Activated T-helper 1 cell treated with anti-CD3 and anti-CD28 coated beads, Interleukin-12 subunit alpha, Interleukin-12 subunit beta, Interleukin-2, Interleukin-4 antibody, amounts not matched to agents 30 ng/mL and 10 ng/mL and 1 ng/mL, durations not matched to agents 14 hours and 24 hours and 36 hours (primary cell): ENCODE measurements around the gene PARD3B. TPM values are rescaled to one million over a fixed set of nuclear protein-coding genes. Genes with fewer than 3 reads are reported as not detected.
"Not testable (repeated sequence)": the region's sequence is repeated elsewhere in the genome, so short reads cannot be mapped to it uniquely, and the experiment has no call there.

ENCODE experiments used
- DNase-seq: peaks from one replicate; pipeline ENCODE4 v3.0.0; 2021; ENCODE audit warnings: low spot score
- H3K27ac Mint-ChIP-seq: one replicate; pipeline ENCODE4 v1.8.0; 2021; ENCODE audit warnings: mild to moderate bottlenecking, mixed read lengths
- H3K27me3 Mint-ChIP-seq: one replicate; pipeline ENCODE4 v1.8.0; 2022; ENCODE audit warnings: mild to moderate bottlenecking, moderate library complexity, mixed read lengths; ENCODE audit not compliant: insufficient read depth
- H3K36me3 Mint-ChIP-seq: one replicate; pipeline ENCODE4 v1.8.0; 2021; ENCODE audit warnings: low read depth, mixed read lengths
- H3K4me1 Mint-ChIP-seq: one replicate; pipeline ENCODE4 v1.8.0; 2021; ENCODE audit warnings: low read depth, mixed read lengths
- H3K4me3 Mint-ChIP-seq: one replicate; pipeline ENCODE4 v1.8.0; 2021; ENCODE audit warnings: mild to moderate bottlenecking, moderate library complexity, mixed read lengths
- H3K9me3 Mint-ChIP-seq: one replicate; pipeline ENCODE4 v1.8.0; 2021; ENCODE audit warnings: mixed read lengths
- intact Hi-C: fragments of 100-400 bp; cut with micrococcal nuclease; formaldehyde crosslinking; loops from one replicate; pipeline ENCODE4 v1.15.1; 2024
- total RNA-seq: library from RNA; stranded (reverse); gene quantifications from 2 replicates; pipeline ENCODE4 v1.2.3, GENCODE V29; 2022

Gene PARD3B
- total RNA-seq, 1 donor from 2014 or later = 0.26 TPM

DNA sequence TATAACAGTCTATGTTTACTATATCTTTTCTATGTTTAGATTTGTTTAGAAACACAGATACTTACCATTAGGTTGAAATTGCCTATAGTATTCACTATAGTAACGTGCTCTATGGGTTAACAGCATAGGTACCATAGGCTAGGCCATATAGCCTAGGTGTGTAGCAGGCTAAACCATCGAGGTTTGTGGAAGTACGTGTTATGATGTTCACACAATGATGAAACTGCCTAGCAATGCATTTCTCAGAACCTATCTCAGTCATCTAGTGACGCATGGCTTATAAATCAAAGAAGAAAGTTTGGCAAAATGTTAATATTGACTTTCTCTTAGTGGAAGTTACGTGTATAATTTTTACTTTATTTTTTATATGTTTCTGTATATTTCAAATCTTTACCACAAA is 670.8 kb downstream of the PARD3B start:
- Mint-ChIP-seq H3K4me3 (no peak overlapping the region), H3K9me3 (no peaks in the 10 kb centered on the region)

DNA sequence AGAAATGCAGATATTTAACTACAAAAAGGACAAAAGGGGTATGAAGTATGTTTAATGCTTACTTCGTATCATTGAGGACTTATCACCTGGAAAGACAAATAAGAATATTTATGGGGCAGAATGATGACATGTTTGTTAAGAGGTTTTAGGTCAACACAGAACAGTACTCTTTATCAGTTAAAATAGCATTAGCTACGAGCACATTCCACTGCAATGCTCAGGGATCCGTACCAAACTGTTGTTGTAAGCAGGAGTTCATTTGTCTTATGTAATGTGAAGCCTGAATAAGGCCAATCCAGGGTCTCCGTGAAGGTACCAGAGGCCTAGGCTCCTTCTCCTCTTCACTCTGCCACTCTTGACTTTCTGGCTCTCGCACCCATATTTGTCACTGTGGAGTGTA is 671.3 kb downstream of the PARD3B start:
- no peak overlapping the region for H3K4me3 Mint-ChIP-seq
- H3K27ac Mint-ChIP-seq = no peak overlapping the region
- H3K9me3 Mint-ChIP-seq = no peaks in the 10 kb centered on the region
- no peaks in the 10 kb centered on the region for H3K36me3 Mint-ChIP-seq
- no peak for DNase-seq
- no peaks in the 10 kb centered on the region for H3K4me1 Mint-ChIP-seq
- intact Hi-C loops = no loop called here
- peaks cover 3% of the 10 kb centered on the region for H3K27me3 Mint-ChIP-seq

More for the DNA sequence above, 670.8 kb downstream of the PARD3B start:
- Mint-ChIP-seq H3K27me3 (peaks cover 2% of the 10 kb centered on the region), H3K4me1 (no peaks in the 10 kb centered on the region), H3K36me3 (no peaks in the 10 kb centered on the region), H3K27ac (no peak overlapping the region)
- DNase-seq = no peak
- intact Hi-C loops = no loop called here

DNA sequence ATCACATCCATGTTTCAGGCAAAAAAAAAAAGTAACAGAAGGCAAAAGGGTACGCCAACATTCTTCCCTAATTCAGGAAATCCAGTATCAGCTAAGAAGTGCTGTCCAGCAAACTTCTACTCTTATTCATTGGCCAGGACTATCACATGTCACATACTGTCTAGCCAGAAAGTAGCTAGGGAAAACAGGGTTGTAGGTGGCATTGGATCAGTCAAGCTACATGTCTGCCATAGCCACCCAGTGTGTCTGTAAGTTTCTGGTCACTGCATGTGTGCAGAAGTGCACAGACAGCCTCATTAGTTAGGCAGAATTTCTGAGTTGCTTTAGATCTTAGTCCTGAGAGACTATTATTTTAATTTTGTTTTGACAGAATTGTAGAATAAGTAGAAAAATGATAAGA is 671.7 kb downstream of the PARD3B start:
- Mint-ChIP-seq H3K4me3 (no peak overlapping the region), H3K36me3 (no peaks in the 10 kb centered on the region), H3K27ac (no peak overlapping the region), H3K27me3 (peaks cover 4% of the 10 kb centered on the region), H3K9me3 (no peaks in the 10 kb centered on the region), H3K4me1 (no peaks in the 10 kb centered on the region)
- DNase-seq = no peak
- intact Hi-C loops = no loop called here

DNA sequence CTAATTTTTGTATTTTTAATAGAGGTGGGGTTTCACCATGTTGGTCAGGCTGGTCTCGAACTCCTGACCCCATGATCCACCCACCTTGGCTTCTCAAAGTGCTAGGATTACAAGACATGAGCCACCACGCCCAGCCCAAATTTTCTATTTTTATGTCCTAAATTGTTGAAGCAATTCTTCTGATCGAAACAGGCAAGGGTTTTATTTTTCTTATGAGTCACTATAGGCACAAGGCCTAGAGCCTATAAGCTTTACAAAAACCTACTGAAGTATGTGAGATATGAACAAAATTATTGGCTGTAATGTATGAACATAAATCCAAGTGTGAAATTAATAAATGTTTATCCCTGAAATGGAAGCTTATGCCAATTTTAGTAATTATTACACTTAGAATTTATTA is 672.8 kb downstream of the PARD3B start:
- Mint-ChIP-seq H3K9me3 (no peaks in the 10 kb centered on the region), H3K27ac (no peak overlapping the region), H3K4me3 (no peak overlapping the region), H3K27me3 (peaks cover 7% of the 10 kb centered on the region), H3K36me3 (no peaks in the 10 kb centered on the region), H3K4me1 (no peaks in the 10 kb centered on the region)
- intact Hi-C loops = no loop called here
- no peak for DNase-seq

DNA sequence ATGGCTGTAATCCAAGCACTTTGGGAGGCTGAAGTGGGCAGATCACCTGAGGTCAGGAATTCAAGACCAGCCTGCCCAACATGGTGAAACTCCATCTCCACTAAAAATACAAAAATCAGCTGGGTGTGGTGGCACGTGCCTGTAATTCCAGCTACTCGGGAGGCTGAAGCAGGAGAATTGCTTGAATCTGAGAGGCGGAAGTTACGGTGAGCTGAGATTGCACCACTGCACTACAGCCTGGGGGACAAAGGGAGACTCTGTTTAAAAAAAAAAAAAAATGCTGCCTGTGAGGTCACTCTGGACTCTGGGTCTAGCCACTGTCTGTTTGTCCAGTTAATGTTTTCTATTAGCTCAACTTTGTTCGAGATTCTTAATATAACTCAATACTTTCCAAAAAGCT is 673.5 kb downstream of the PARD3B start:
- H3K4me3 Mint-ChIP-seq, H3K36me3 Mint-ChIP-seq, DNase-seq, H3K4me1 Mint-ChIP-seq, H3K27ac Mint-ChIP-seq, intact Hi-C loops, H3K9me3 Mint-ChIP-seq, H3K27me3 Mint-ChIP-seq: not testable (repeated sequence)

DNA sequence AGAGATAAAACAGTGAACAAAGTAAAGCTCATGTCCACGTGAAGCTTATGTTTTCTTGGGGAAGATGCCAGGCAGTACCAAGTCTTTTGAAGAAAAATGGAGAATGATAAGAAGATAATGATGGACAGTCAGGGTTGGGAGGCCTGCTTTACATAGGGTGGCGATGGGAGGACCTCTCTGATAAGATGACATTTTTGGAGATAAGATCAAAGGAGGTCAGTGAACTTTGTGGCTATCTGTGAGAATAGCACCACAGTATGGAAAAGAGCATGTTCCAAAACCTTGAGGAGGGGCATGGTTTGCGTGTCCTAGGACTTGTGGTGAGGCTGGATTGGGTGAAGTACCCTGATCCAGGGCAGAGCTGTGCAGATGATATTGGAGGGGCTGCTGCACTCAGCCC is 675.3 kb downstream of the PARD3B start:
- intact Hi-C loops = no loop called here
- no peak for DNase-seq
- peaks cover 9% of the 10 kb centered on the region for H3K27me3 Mint-ChIP-seq
- H3K4me1 Mint-ChIP-seq = no peaks in the 10 kb centered on the region
- H3K36me3 Mint-ChIP-seq = no peaks in the 10 kb centered on the region
- H3K4me3 Mint-ChIP-seq = no peak overlapping the region
- no peak overlapping the region for H3K27ac Mint-ChIP-seq
- H3K9me3 Mint-ChIP-seq = no peaks in the 10 kb centered on the region

DNA sequence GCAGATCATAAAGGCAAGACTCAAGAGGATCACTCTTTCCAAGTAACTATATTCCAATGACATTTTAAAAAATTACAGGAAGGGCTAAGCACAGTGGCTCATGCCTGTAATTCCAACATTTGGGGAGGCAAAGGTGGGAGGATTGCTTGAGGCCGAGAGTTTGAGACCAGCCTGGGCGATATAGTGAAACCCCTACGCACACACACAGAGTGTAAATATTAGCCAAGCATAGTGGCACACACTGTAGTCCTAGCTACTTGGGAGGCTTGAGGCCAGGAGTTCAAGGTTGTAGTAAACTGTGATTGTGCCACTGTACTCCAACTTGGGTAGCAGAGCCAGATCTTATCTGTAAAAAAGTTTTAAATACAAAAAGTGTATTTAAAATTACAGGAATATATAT is 686.8 kb downstream of the PARD3B start:
- Mint-ChIP-seq H3K4me3 (no peak overlapping the region), H3K36me3 (no peaks in the 10 kb centered on the region), H3K9me3 (no peaks in the 10 kb centered on the region), H3K27ac (no peak overlapping the region), H3K27me3 (no peaks in the 10 kb centered on the region), H3K4me1 (no peaks in the 10 kb centered on the region)
- DNase-seq = no peak
- intact Hi-C loops = no loop called here

DNA sequence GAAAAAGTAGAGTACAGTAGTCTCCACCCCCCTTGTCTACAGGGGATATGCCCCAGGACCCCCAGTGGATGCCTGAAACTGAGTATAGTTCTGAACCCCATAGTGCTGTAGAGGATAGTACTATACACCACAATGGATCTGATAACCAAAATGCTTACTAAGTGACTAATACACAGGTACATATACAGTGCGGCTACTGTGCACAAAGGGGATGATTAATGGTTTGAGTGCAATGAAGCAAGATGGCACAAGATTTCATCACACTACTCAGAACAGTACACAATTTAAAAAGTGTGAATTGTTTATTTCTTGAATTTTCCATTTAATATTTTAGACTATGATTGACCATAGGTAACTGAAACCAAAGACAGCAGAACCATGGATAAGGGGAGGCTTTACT is 690.2 kb downstream of the PARD3B start:
- Mint-ChIP-seq H3K9me3 (no peaks in the 10 kb centered on the region), H3K36me3 (no peaks in the 10 kb centered on the region), H3K27me3 (no peaks in the 10 kb centered on the region), H3K4me3 (no peak overlapping the region), H3K4me1 (no peaks in the 10 kb centered on the region), H3K27ac (no peak overlapping the region)
- DNase-seq = no peak
- intact Hi-C loops = no loop called here

DNA sequence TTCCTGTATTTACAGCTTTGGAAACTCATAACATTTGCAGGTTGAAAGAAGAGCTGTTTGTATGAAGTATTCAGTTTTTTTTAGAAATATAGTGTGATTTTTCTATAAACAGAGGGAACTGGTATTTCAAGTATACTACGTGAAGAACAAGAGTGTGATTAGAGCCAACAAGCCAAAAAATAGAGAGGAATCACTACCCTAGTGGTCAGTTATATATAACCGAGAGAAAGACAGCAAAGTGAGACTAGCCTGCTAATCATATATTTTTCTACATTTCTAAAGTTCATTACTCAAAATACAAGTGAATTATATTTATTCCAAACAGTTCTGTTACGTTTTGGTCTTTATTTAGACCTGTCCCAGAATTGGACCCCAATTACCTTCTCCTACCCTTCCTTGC is 692.2 kb downstream of the PARD3B start:
- DNase-seq = no peak
- H3K27me3 Mint-ChIP-seq = no peaks in the 10 kb centered on the region
- no peak overlapping the region for H3K27ac Mint-ChIP-seq
- no peaks in the 10 kb centered on the region for H3K36me3 Mint-ChIP-seq
- no peaks in the 10 kb centered on the region for H3K4me1 Mint-ChIP-seq
- no peaks in the 10 kb centered on the region for H3K9me3 Mint-ChIP-seq
- H3K4me3 Mint-ChIP-seq = no peak overlapping the region
- intact Hi-C loops = no loop called here

DNA sequence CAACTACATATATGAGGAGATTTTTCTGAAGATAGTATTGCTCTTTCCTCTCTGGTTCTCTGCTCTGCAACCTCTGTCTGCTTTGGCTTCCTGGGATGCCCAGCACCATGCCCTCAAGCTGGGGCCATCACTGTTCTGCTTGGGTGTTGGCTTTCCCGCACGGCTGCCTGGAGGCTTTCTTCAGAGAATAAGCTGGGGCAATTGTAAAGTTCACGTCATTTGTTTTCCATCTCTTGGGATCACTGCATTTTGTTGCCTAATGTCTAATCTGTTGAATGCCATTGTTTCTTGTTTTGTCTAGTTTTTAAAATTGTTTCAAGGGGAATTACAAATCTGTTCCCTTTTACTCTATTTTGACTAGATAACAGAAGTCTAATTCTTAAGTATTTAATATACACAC is 699.7 kb downstream of the PARD3B start:
- H3K27me3 Mint-ChIP-seq = peaks cover 3% of the 10 kb centered on the region
- no peaks in the 10 kb centered on the region for H3K4me1 Mint-ChIP-seq
- H3K9me3 Mint-ChIP-seq = no peaks in the 10 kb centered on the region
- intact Hi-C loops = loop anchor here (5.0 kb wide), 1 partner anchor 252 kb away; no protein-coding TSS in a partner anchor
- no peak overlapping the region for H3K27ac Mint-ChIP-seq
- H3K4me3 Mint-ChIP-seq = no peak overlapping the region
- no peak for DNase-seq
- no peaks in the 10 kb centered on the region for H3K36me3 Mint-ChIP-seq

DNA sequence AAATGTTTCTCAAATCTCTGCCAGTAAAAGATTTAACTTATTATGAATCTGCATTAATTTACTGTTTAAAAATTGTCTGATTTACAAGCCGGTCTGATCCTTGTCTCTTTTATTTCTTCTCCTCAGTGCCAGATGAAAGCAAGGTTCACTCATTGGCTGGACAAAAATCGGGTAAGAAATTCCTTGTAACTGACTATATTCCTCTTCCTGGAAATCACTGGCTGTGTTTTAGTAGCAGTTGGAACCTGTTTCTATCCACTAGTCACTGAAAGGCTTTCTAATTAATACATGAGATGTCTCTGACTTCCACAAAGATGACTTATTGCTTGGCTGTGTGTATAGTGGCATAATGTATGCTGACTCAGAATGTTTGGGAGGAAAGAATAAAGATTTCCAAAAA is 700.4 kb downstream of the PARD3B start:
- no peaks in the 10 kb centered on the region for H3K9me3 Mint-ChIP-seq
- DNase-seq = no peak
- intact Hi-C loops = loop anchor here (5.0 kb wide), 1 partner anchor 252 kb away; no protein-coding TSS in a partner anchor
- no peak overlapping the region for H3K27ac Mint-ChIP-seq
- H3K27me3 Mint-ChIP-seq = peaks cover 3% of the 10 kb centered on the region
- no peak overlapping the region for H3K4me3 Mint-ChIP-seq
- no peaks in the 10 kb centered on the region for H3K36me3 Mint-ChIP-seq
- H3K4me1 Mint-ChIP-seq = no peaks in the 10 kb centered on the region

DNA sequence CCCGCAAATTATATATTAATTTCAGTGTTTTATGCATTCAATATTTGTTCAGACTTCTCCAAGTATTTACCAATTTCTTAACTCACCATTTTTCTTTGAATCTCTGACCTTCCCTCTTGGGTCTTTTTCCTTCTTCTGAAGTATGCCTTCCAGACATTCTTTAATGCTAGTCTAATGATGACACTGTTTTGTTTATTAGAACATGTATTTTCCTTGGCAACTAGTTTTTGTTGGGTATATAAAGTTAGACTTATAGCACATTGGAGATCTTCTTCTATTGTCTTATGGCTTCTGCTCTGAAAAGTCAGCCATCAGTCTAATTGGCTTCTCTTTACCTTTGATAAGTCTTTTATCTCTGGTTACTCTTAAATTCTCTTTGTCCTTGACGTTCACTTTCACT is 713.8 kb downstream of the PARD3B start:
- H3K9me3 Mint-ChIP-seq = no peaks in the 10 kb centered on the region
- H3K27me3 Mint-ChIP-seq = peaks cover 11% of the 10 kb centered on the region
- no peak overlapping the region for H3K27ac Mint-ChIP-seq
- intact Hi-C loops = no loop called here
- H3K4me1 Mint-ChIP-seq = no peaks in the 10 kb centered on the region
- no peaks in the 10 kb centered on the region for H3K36me3 Mint-ChIP-seq
- no peak overlapping the region for H3K4me3 Mint-ChIP-seq
- DNase-seq = no peak

DNA sequence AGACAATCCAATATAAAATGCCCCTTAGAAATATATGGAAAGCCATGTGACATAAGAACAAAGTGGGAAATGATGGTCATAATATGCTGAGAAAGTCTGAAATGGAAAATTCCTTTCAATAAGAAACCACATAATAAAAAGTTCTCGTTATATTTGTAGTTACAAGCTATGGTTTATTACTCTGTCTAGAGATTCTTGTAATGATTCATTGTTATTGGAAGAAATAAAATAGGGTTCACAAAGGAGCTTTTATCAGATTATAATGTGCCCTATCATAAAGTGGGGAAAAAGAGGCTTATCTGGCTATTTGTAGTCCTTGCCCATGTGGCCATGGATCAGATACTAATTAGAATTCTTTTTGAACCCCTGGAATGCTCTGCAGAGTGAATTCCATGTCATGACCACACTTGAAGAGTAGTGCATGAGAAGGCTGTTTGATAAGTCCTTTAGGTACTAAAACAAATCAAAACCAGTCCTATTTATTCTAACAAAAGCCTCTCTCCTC is 716.3 kb downstream of the PARD3B start:
- Mint-ChIP-seq H3K27me3 (peaks cover 12% of the 10 kb centered on the region), H3K4me1 (no peaks in the 10 kb centered on the region), H3K36me3 (no peaks in the 10 kb centered on the region), H3K27ac (no peak overlapping the region), H3K9me3 (no peaks in the 10 kb centered on the region), H3K4me3 (no peak overlapping the region)
- no peak for DNase-seq
- intact Hi-C loops = no loop called here

DNA sequence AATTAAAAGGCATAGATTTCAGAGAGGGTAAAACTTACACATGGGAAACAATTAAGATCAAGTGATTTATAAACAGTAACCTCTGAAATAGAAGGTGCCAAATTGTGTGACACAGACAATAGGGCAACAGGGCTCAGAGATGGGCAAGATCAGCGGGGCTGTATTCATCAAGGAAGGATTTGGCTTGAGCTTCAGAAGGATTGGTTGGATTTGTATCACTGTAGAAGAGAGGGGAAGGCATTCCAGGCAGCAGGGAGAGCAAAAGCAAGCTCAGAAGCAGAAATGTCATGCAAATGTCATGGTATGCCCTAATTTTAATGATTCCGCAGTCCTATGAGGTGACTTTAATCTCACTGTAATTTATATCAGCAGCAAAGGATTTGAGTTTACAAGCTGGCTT is 722.0 kb downstream of the PARD3B start:
- no peaks in the 10 kb centered on the region for H3K36me3 Mint-ChIP-seq
- peaks cover 19% of the 10 kb centered on the region for H3K27me3 Mint-ChIP-seq
- DNase-seq = no peak
- no peak overlapping the region for H3K4me3 Mint-ChIP-seq
- no peak overlapping the region for H3K27ac Mint-ChIP-seq
- H3K9me3 Mint-ChIP-seq = no peaks in the 10 kb centered on the region
- intact Hi-C loops = no loop called here
- no peaks in the 10 kb centered on the region for H3K4me1 Mint-ChIP-seq
